GM21737 (cell line): Measurements from ENCODE around the gene AP3S1.
"Not testable (repeated sequence)": the region's sequence is repeated elsewhere in the genome, so short reads cannot be mapped to it uniquely, and the experiment has no call there.

ENCODE experiments used
- ATAC-seq: cut with Tn5 transposase; IDR thresholded peaks from one replicate; pipeline ENCODE4 v1.9.1; 2021; ENCODE audit warnings: mild to moderate bottlenecking, moderate library complexity; ENCODE audit not compliant: unreplicated experiment

Gene AP3S1

DNA sequence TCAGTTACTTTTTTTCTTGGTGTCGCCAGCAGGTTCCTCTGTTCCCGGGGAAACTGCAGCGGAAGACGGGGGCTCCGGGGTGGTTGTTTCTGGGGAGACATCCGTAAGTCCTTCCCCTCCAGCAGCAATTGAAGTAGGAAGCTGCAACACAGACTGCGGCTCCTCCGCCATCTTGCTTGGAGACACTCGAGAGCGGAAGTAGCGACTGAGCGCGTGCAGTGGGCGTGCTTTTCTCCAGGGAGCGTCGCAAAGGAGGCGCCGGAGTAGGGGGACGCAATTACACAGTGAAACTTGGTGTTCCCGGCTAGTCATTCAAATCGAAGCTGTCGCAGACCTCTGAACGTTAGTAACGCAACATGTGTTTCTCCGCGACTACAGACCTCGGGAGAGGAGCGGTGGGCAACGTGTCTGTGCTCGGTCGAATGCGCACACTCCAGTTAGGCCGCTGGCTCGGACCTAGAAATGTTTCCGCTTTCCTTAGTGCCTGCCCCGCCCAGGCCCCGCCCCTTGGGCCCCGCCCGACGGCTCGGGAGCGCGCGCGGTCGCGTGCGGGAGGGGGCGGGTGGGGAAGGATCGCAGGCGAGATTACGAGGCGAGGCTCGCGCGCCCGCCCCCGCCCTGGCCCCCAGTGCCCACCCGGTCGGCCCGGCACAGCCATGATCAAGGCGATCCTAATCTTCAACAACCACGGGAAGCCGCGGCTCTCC is at the start of gene AP3S1, which contains the start of gene ATG12:
AP3S1 (plus strand) TSS at position 554 of the 707 bp plus-strand sequence; CDS start at position 657, 103 bp downstream.
ATG12 (minus strand) TSS at position 184 of the 707 bp plus-strand sequence; CDS start at position 171, 13 bp downstream.
- peak; percentile 78 for ATAC-seq

DNA sequence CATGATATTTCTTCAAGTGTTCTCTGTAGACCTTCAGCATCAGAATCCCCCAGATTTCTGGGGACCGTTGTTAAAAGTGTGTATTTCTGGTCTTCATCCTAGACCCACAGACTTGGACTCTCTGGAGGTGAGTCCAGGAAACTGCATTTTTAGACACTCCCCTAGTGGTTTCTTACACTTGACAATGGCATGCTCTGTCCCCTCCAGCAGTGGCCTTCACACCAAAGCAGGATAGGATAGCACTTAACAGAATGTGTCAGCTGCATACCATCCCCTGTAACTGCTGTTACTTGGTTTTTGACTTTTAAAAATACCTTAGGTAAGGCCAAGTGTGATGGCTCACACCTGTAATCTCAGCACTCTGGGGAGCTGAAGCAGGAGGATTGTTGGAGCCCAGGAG is 46.0 kb upstream of the AP3S1 start:
- no peak for ATAC-seq

DNA sequence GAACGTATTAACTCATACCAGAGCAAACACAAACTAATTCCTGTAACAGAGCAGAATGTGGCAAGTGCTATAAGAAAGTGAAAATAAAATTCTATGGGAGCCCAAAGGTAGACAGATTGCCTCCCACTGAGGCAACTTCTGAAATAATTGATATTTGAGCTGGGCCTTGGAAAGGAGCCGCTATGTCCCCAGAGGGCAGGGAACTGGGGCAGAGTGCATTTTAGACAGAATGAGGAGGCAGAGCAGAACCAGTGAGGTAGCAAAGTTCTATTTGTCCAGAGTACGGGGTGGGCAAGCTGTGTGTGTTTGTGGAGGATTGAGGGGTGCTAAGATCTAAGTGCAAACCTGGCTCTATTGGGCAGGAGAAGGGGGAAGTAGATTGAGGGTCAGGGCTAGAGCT is 45.1 kb upstream of the AP3S1 start:
- ATAC-seq = no peak

DNA sequence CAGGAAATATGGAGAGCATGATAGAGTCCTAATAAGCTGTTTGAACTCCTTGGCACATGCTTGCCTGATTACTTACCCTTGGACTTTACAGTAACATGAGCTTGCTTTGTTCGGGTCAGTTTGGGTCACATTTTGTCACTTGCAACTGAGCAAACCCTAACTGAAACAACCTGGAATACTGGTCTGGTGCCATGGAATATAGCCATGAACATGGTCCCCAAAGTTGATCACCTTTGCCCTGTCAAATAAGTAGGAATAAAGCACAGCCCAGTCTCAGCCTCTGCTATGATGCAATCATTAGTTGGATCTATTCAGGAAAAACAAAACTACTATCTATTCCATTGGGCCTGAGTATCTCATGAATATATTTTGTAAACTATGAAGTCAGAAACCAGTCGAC is 43.5 kb upstream of the AP3S1 start:
- ATAC-seq = no peak

DNA sequence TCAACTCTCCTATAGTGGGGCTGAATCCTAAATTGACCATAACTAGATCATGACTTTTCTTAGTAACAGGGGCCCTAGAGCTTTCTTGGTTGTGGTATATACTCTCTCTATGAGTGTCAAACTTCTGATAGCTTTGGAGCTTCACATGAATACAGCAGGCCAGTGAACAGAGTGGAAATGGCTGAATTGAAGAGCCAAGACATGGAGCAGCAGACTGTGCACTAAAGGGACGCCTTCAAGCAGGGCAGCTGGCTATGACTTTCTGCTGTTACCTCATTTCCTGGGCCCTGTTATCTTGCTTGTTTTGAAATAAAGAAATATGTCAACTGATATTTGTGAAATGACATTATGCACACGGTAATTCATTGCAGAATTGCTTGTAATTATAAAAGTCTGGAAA is 41.6 kb upstream of the AP3S1 start:
- no peak for ATAC-seq

DNA sequence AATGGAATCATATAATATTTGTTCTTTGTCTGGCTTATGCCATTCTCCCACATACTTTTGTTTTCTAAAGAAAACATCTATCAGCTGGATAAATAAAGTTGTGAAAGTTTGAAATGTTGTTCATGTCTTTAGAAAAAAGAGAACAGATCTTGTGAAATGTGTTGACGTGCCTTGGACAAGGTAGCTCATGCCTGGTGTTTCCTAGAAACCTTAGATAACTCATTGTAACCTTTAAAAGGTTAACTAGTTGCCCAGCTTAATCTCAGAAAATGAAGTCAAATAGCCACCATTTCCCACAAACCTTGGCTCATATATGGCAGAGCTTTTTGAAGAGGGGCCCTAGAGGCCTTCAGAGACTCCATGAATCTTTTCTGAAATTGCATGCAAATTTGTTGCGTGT is 40.6 kb upstream of the AP3S1 start:
- ATAC-seq = no peak

DNA sequence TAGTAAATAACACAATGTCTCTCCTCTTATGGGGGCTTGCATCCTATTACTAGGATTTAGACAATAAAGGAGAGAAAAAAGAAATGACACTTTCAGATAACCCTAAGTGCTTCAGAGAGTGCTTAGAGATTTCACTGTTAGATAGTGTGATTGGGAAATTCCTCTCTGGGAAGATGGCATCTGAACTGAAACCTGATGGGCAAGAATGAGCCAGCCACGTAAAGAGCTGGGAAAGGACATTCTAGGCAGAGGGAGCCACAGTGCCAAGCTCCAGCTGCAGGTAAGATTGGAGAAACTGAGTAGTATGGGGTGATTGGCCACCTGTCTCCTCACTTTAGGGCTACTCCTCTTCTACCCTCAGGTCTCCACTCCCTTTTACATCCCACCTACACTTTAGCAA is 39.8 kb upstream of the AP3S1 start:
- ATAC-seq = no peak

DNA sequence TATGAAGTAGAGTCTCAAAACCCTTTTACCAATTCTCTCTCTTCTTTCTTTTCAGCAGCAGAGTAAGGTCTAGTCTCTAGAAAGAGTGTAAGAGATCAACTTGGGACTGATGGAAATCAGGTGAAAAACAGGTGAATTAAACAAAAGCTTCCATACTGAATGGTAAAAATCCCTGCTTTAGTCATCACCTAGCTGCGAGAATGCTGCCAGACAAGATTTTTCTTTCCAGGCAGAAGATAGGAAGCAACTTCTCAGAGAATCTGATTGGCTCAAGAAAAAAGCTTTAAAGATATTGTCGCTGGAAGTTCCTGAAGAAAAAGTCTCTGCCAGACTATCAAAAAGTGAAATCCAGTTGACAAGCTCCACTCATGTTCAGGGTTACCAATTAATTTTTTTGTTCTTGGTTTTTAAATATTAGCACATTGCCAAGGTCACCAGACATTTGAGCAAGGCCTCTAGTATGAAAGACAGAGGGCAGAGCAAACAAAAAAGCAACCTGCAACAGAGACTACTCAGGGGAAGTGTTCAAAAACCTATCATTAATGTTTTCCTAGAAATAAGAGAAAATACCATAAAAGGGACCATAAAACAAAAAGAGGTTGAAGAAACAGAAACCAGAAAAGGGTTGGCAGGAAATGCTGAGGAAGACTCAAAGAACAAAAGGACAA is 34.6 kb upstream of the AP3S1 start:
- no peak for ATAC-seq

DNA sequence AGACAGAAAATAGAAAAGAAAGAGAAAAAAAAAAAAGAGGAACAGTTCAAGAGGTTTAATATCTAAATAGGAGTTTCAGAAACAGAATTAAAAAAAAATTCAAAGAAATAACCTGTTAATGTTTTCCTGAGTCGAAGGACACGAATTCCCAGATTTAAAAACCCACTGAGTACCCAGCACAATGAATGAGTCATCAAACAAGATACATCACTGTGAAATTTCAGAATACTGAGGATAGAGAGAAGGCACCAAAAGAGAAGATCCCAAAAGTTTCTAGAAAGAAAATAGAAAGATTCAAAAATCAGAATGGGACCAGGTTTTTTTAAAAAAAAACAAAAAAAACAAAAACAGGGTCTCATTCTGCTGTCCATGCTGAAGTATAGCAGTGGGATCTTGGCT is 34.1 kb upstream of the AP3S1 start:
- ATAC-seq = no peak

DNA sequence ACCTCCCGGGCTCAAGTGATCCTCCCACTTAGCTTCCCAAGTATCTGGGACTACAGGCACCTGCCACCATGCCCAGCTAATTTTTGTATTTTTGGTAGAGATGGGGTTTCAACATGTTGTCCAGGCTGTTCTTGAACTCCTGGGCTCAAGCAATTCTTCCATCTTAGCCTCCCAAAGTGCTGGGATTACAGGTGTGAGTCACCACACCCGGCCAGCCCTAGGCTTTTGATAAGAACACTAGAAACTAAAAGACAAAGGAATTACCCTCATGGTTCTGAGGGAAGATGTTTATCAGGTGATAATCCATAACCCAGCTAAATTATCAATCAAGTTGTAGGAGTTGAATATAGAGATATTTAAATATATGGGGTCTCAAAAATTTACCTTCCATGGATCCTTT is 33.7 kb upstream of the AP3S1 start:
- not testable (repeated sequence) for ATAC-seq

DNA sequence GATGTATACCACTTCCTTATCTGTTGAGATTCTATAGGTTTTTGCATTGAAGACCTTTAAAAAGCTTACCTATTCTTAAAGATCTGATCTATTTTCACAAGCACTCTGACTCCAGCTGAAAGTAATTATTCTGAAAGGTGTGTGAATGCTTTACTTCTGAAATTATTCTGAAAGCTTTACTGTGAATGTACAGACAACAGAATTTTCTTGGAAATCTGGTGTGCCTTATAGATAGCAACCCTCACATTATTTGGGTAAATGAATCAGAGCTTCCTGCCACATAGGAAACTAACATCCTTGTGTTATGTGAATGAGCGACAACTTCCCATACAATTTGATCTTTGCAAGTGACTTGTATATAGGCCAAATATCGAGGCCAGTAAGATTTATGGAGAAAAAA is 31.8 kb upstream of the AP3S1 start:
- no peak for ATAC-seq

DNA sequence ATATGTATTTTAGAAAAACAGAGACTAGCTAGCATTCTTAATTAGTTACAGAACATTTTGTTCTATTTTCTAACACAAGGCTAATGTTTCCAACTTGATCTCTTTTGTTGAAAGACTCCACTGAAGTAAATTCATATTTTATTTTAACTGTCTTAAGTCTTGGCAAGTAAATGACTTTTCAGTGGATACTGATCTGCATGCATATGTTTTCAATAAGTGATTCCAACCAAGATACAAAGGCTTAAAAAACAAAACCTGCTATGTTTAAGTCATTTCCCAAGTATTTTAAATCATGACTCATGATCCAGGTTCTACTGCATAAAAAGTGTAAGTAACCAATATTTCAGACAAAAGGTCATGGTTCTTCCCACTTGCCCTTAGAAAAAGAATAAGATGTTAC is 31.0 kb upstream of the AP3S1 start:
- ATAC-seq = no peak

DNA sequence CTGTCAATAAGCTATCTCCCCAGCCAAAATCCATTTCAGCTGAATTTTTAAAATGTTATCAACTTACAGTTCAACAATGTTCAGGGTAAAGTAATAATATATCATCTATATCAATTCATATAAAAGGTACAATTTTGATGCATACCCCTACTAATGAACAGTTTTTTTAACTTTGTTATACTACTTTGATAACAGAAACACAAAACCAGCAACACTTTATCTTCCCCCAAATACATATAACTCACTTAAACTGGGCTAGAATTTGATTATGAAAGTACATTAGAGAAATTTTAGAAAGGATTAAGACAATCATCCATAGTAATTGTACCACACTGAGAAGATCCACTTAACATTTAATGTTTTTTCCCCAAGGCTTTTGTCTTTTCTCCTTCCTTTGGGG is 30.3 kb upstream of the AP3S1 start:
- ATAC-seq = no peak

DNA sequence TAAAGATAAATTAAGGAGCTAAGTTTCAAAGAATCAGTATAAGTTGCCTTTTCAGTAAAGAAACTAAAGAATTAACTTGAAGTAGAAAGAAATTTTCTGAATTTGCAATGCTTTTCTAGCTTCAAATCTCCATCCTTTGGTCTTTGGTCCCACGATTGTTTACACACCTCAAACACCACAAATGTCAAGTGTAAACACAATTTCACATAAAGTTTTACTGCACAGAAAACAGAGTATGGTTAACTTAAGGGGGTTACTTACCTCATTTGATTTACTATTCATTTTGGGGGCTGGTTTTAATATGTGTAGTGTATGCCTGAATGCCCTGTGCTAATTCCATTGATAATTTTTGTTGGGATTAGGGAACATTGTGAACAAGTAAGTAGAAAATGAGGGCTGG is 29.4 kb upstream of the AP3S1 start:
- no peak for ATAC-seq

DNA sequence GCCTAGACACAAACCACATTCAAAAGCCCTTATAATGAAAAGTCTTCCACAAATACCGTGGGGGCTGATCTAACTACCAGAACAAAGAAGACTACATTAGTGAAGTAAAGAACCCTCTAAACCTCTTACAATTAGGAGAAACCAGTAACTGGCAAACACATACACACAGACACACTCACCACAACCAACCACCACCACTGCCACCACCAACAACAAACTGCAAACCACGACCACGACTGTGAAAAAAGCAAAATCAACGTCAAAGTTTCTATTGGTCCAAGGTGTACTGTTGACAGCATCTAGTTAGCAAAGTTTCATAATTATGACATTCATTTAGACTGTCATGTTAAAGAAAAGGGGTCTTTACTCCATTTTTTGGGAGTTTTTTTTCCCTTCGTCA is 28.0 kb upstream of the AP3S1 start:
- ATAC-seq = no peak

DNA sequence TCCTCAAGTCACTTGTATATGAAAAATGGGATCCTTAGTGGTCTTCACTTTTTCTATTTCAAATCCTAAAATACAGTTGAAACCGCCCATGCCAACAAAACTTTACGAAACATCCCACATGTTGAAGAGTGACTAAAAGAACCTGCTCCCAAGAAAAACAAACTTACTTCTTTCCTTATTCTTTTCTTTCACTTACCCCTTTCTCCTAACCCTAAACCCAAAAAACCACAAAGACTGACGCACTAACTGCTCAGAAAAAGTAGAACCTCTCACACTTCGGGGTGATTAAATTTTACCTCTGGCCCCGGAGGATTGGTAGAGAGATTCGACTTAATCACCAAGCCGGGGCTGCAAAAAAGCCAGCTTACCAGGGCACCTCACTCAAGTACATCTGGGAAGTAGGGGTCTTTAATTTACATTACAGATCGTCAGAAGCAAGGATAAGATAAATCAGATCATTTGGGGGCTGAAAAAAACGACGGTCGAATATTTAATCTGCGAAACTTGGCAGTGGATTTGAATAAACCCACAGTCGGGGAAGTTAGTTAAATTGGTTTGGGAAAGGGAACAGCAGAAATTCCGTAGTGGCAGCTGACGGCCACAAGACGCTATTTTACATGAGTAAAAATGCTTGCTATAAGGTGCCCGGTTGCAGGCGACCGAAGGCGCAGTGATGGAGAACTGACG is 26.6 kb upstream of the AP3S1 start:
- no peak for ATAC-seq

DNA sequence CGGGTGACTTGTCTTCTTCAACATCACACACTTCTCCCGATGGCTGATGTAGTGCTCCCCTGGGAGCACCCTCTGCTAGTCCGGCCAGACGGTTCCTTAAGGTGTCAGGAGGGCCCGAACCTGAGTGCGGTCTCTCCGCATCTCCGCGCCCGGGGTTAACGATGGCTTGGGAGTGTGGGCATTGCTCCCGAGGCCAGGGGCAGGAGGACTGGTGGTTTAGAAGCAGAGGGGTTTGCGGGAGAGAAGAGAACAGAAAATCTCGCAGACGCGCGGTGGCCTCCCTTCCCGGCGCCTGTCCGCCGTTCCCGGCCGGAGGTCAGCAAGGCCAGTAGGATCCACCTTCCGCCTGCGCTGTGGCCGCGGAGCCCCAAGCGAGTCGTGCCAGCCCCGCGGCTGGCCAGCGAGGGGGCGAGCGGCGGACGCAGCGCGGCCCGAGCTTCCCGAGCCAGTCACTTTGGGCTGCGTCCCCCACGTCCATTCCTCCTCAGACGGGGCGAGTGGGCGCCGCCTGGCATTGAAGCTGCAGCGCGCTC is 26.0 kb upstream of the AP3S1 start:
- no peak for ATAC-seq

DNA sequence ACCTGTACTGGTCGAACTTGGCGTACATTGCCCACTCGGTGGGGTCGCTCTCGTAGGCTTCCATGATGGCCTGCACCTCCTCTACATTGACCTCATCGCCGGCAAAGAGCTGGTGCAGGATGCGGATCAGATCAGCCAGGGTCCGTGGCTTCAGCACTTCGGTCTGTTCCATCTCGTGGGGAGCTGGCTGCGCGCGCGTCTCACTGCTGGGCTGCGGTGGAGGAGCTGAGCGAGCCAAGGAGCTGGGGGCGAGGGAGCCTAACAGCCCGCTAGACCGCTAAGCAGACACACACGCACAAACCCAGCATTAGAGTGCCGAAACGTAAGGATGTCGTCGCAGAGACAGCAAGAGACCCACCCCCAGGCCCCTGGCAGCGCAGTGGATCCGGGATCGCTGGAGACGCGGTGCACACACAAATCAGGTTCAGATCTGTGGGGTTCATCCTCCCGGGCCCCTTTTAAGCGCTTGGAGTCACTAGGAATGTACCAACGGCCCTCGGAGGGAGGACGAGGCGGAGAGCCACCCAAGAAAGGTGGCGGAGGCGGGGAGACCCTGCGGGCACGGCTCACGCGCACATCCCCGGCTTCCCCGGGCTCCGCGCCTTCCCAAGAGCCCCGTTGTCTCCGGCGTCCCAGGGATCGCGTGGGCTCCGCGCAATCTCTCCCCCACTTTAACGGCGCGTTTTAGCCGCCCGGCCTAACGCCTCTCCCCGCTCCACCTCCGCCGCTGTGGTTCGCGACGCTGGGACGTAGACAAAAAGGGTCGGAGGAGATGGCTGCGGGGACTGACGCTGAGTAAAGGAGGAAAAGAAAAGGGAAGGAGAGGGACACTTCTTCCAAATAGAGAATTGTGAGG is 25.3 kb upstream of the AP3S1 start, which contains the start of gene CDO1:
CDO1 (minus strand) TSS at position 434 of the 856 bp plus-strand sequence; CDS start at position 172, 262 bp downstream.
- ATAC-seq = no peak

DNA sequence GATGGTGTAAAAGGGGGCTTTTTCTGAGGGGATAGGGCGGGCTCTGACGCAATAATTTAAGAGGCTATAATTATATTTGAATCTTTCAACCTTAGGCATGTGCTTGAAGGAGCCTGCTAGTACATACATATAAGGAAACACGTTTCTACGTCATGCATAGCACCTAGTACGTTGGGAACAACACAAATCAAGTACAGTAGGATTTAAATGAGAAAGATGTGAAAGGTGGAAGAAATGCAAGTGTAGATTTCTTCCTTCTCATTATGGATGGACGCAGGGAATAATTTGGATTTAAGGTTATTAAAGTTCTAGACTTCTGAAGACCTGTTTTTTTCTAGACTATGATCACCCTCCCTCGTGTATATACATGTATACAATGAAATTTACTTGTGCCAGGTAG is 24.3 kb upstream of the AP3S1 start:
- ATAC-seq = no peak

DNA sequence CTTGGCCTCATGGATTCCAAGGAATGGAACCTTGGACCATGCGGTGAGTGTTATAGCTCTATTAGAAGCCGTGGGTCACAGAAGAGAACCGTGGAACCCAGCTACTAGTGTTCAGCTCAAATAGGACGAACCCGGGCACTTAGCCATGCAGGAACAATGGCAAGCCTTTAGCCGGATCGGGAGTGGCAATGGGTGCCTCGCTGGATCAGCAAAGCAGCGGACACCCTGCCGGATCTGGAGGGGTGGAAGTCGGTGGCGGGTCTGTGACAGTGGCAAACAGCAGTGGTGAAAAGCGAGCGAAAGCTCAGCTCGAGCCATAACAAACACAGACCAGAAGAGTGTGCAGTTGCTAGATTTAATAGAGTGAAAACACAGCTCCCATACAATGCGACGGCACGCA is 22.9 kb upstream of the AP3S1 start:
- ATAC-seq = no peak

DNA sequence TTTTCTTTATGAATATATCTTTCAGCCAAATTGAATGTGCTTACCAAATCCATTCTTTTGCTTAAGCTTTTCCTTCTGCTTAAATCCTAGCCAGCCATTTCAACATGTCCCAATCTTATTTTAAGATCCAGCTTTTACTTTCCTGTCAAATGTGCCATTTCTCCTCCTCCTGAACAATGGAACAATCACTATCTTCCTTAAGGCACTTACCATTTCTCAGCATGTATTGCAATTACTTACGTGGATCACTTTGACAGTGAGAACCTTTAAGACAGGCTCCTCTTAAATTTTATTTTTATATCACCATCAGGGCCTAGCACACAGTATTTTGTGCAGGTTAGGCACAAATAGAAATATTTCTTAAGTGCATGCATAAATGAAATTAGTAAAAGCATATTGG is 20.9 kb upstream of the AP3S1 start:
- no peak for ATAC-seq
